ENCODE data around the gene BBS2. TPM values are rescaled to one million over a fixed set of nuclear protein-coding genes. Genes with fewer than 3 reads are reported as not detected.

Gene BBS2
- total RNA-seq, 4 donors from 2014 or later: 79.8 to 144 (median 120) TPM

DNA sequence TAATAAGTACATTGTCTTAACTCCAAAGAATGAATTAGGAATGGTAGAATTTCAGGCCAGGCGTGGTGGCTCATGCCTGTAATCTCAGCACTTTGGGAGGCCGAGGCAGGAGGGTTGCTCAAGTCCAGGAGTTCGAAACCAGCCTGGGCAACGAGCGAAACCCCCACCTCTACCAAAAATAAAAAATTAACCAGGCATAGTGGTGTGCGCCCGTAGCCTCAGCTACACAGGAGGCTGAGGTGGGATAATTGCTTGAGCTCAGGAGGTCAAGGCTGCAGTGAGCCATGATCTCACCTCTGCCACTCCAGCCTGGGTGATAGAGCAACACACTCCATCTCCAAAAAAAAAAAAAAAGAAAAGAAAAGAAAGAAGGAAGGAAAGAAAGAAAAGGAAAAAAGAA is 18.5 kb upstream of the BBS2 start:
- TF ChIP-seq CTCF (IDR thresholded peaks at IDR 0.05): no peak
- TF ChIP-seq POLR2A (IDR thresholded peaks at IDR 0.05): no peak
- no peak for TF ChIP-seq EP300 (IDR thresholded peaks at IDR 0.05)
- WGBS, 2 donors: 87 to 89% methylated on average over 7 of the region's 7 CpGs
- Histone ChIP-seq H3K4me3 (no peak overlapping the region), H3K36me3 (no peaks in the 10 kb centered on the region), H3K4me1 (no peaks in the 10 kb centered on the region), H3K27ac (no peak overlapping the region), H3K9me3 (no peaks in the 10 kb centered on the region), H3K27me3 (peaks cover 0 to 3% of the 10 kb centered on the region in 2 donors)
- DNase-seq (ENCODE audit: low spot score in 2 of 2): no peak

DNA sequence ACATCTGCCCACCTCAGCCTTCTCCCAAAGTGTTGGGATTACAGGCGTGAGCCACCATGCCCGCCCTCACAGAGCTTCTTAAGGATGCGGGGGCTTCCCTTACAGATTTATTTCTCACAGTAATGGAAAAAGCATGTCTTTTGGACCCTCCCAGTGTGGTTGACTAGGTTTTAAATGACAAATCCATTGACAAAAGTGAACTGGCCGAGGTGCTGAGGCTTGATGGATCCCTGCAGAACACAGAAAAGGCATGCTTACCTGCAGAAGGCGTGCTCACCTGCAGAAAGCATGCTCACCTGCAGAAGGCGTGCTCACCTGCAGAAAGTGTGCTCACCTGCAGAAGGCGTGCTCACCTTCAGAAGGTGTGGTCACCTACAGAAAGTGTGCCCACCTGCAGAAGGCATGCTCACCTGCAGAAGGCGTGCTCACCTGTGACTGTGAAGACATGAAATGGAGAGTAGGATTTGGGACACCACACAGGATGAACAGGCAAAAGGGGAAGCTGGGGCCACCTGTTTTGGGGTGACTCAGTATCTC is 15.1 kb upstream of the BBS2 start:
- WGBS, 2 donors: 84 to 93% methylated on average over 8 of the region's 8 CpGs
- Histone ChIP-seq H3K27me3 (peaks cover 0 to 3% of the 10 kb centered on the region in 2 donors), H3K27ac (no peak overlapping the region), H3K4me1 (no peaks in the 10 kb centered on the region), H3K36me3 (no peaks in the 10 kb centered on the region), H3K4me3 (no peak overlapping the region), H3K9me3 (no peaks in the 10 kb centered on the region)
- DNase-seq (ENCODE audit: low spot score in 2 of 2): no peak
- TF ChIP-seq EP300 (IDR thresholded peaks at IDR 0.05) (no peak), CTCF (IDR thresholded peaks at IDR 0.05) (no peak), POLR2A (IDR thresholded peaks at IDR 0.05) (no peak)

DNA sequence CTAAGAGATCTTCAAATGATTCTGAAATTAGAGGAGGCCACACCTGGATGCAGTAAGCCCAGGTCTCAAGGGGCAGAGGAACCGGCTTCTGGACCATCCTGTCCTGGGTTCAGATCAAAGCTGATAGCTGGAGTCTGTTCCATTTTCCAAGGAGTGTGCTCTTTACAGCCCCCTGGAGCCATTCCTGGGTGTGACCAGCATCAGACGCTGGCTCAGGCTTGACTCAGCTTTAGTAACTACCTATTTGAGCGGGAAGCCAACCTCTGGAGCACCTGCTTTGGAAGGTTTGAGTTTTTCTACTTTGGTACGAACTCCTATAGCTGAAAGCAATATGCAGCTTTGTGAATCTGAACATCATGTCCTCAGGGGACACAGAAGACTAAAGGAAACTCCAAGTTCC is 12.9 kb upstream of the BBS2 start:
- H3K27me3 ChIP-seq: peaks cover 0 to 3% of the 10 kb centered on the region in 2 donors
- no peak overlapping the region for H3K4me3 ChIP-seq
- no peaks in the 10 kb centered on the region for H3K4me1 ChIP-seq
- no peak for TF ChIP-seq EP300 (IDR thresholded peaks at IDR 0.05)
- WGBS, 2 donors: 60 to 70% methylated on average over 4 of the region's 4 CpGs
- H3K9me3 ChIP-seq: no peaks in the 10 kb centered on the region
- no peak overlapping the region for H3K27ac ChIP-seq
- H3K36me3 ChIP-seq: no peaks in the 10 kb centered on the region
- no peak for DNase-seq (ENCODE audit: low spot score in 2 of 2)

- Histone ChIP-seq H3K9me3 (no peaks in the 10 kb centered on the region), H3K27ac (no peak overlapping the region), H3K27me3 (no peaks in the 10 kb centered on the region), H3K4me1 (no peaks in the 10 kb centered on the region), H3K4me3 (no peak overlapping the region), H3K36me3 (no peaks in the 10 kb centered on the region)
- DNase-seq (ENCODE audit: low spot score in 2 of 2): no peak
- TF ChIP-seq CTCF (IDR thresholded peaks at IDR 0.05) (no peak), POLR2A (IDR thresholded peaks at IDR 0.05) (no peak), EP300 (IDR thresholded peaks at IDR 0.05) (no peak)
- WGBS, 2 donors: 79 to 94% methylated on average over 1 of the region's 1 CpG
Observed at GRCh38 chr16:56530872-56531271, 11.0 kb upstream of the BBS2 start.

GRCh38 chr16:56525236-56525635 is 5.4 kb upstream of the BBS2 start:
- no peak overlapping the region for H3K4me3 ChIP-seq
- peaks cover 0 to 6% (median 0%) of the 10 kb centered on the region in 4 donors for H3K4me1 ChIP-seq
- H3K9me3 ChIP-seq: no peaks in the 10 kb centered on the region
- TF ChIP-seq CTCF (IDR thresholded peaks at IDR 0.05) (no peak), POLR2A (IDR thresholded peaks at IDR 0.05) (no peak), EP300 (IDR thresholded peaks at IDR 0.05) (no peak)
- WGBS, 2 donors: 56 to 71% methylated on average over 9 of the region's 9 CpGs
- H3K27me3 ChIP-seq: no peaks in the 10 kb centered on the region
- no peak overlapping the region for H3K27ac ChIP-seq
- no peaks in the 10 kb centered on the region for H3K36me3 ChIP-seq
- DNase-seq (ENCODE audit: low spot score in 2 of 2): no peak

DNA sequence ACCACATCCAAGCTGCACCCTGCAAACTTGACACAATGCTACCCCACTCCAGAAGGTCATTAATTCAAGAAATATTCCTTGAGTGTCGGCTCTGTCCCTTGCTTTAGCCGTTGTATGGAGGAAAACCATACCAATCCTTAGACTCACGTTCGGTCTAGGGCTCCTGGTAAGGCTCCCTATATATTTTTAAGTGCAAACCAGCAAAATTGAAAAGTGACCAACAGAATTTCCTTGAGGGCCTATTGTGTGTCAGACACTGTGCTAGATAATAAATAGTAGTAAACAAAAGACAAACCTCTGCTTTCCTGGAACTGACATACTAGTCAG is 390 bp upstream of the BBS2 start:
- Histone ChIP-seq H3K27ac (peak overlapping the region; percentile 88 to 98 (median 93)), H3K4me3 (peak overlapping the region; percentile 86 to 99 (median 94)), H3K4me1 (peaks cover 0 to 49% (median 7%) of the 10 kb centered on the region in 4 donors), H3K27me3 (no peaks in the 10 kb centered on the region), H3K9me3 (no peaks in the 10 kb centered on the region), H3K36me3 (no peaks in the 10 kb centered on the region)
- TF ChIP-seq POLR2A (IDR thresholded peaks at IDR 0.05) (no peak), CTCF (IDR thresholded peaks at IDR 0.05) (no peak), EP300 (IDR thresholded peaks at IDR 0.05) (no peak)
- 10 to 18% methylated on average over 4 of the region's 4 CpGs for WGBS, 2 donors
- DNase-seq (ENCODE audit: low spot score in 2 of 2): no peak

Measured in tibial nerve (tissue), 4 donors.